Endothelial cell of umbilical vein (primary cell): ENCODE measurements around the gene FSTL4. TPM values are rescaled to one million over a fixed set of nuclear protein-coding genes. Genes with fewer than 3 reads are reported as not detected.

Experiments used
- BruUV-seq: library from RNA; stranded (reverse); fragments of 400-500 nt; replicated peaks from 2 replicates; lab custom pipeline; 2021; lab: Mats Ljungman, UMichigan
- CTCF ChIA-PET: fragments of 300-600, 350-600 bp; sonication (Branson Sonifier 250); formaldehyde crosslinking; loops from one replicate; lab custom pipeline; 2021; ENCODE audit warnings: antibody characterized with exemption, inconsistent platforms; lab: Charles Lee
- POLR2A ChIA-PET: fragments of 300-600, 350-600 bp; sonication (Branson Sonifier 250); formaldehyde crosslinking; loops from one replicate; lab custom pipeline; 2021; ENCODE audit warnings: antibody characterized with exemption, inconsistent platforms; lab: Charles Lee
- DNase-seq: peaks from one replicate; pipeline ENCODE4 v3.0.0-alpha.2; 2011; ENCODE audit warnings: low read depth, low spot score
- FAIRE-seq: peaks from 2 replicates; lab custom pipeline; 2011; peaks lifted over from hg19 to GRCh38; lab: Jason Lieb, UNC
- H2AFZ ChIP-seq: 2 replicates; pipeline ENCODE4 v1.6.0; 2012; ENCODE audit warnings: low read depth, low read length, control low read depth, inconsistent platforms
- H3K27ac ChIP-seq: 2 replicates; pipeline ENCODE4 v1.5.1; 2011; ENCODE audit warnings: low read depth, mild to moderate bottlenecking, control low read depth, low read length, moderate library complexity; ENCODE audit not compliant: insufficient read depth
- H3K27me3 ChIP-seq, 2 experiments: 2 replicates each; pipeline versions ENCODE4 v1.6.0 to v1.6.1; 2011; ENCODE audit warnings: low read length in 2 of 2, mixed read lengths in 1 of 2; ENCODE audit not compliant: control insufficient read depth in 2 of 2, insufficient read depth in 2 of 2
- H3K36me3 ChIP-seq, 2 experiments: 2 replicates in 1 of 2; 3 replicates in 1 of 2; pipeline ENCODE4 v1.5.1; 2011; ENCODE audit warnings: low read length in 2 of 2, mild to moderate bottlenecking in 1 of 2, moderate library complexity in 1 of 2; ENCODE audit not compliant: control insufficient read depth in 2 of 2, insufficient read depth in 2 of 2; ENCODE audit errors: extremely low read depth in 1 of 2
- H3K4me1 ChIP-seq: 3 replicates; pipeline ENCODE4 v1.5.1; 2011; ENCODE audit warnings: mild to moderate bottlenecking, low read length; ENCODE audit not compliant: control insufficient read depth, insufficient read depth; ENCODE audit errors: extremely low read depth
- H3K4me2 ChIP-seq: 2 replicates; pipeline ENCODE4 v1.6.1; 2011; ENCODE audit warnings: low read length, control low read depth, mixed read lengths; ENCODE audit not compliant: insufficient read depth
- H3K4me3 ChIP-seq, 3 experiments: fragments of 200-600 bp in 1 of 3; sonication (generic), shearing (Covaris generic) in 1 of 3; replicated peaks in 1 of 3; 2 replicates each; pipeline ENCODE4 v1.5.1; 2011 to 2016; ENCODE audit warnings: control low read depth in 3 of 3, low read length in 3 of 3, mild to moderate bottlenecking in 2 of 3, inconsistent platforms in 1 of 3, low read depth in 1 of 3, moderate library complexity in 1 of 3; ENCODE audit not compliant: insufficient read depth in 1 of 3
- H3K79me2 ChIP-seq: 2 replicates; pipeline ENCODE4 v1.6.0; 2012; ENCODE audit warnings: low read length, inconsistent platforms; ENCODE audit not compliant: control insufficient read depth, insufficient read depth
- H3K9ac ChIP-seq: replicated peaks from 2 replicates; pipeline ENCODE3; 2011; ENCODE audit warnings: low read length, control low read depth; ENCODE audit not compliant: insufficient read depth; ENCODE audit errors: extremely low read depth
- H3K9me1 ChIP-seq: replicated peaks from 3 replicates; pipeline ENCODE4 v1.6.0; 2011; ENCODE audit warnings: mild to moderate bottlenecking, low read length; ENCODE audit not compliant: control insufficient read depth, insufficient read depth; ENCODE audit errors: extremely low read depth
- H3K9me3 ChIP-seq: replicated peaks from 2 replicates; pipeline ENCODE4 v1.5.1; 2012; ENCODE audit warnings: low read length, inconsistent platforms; ENCODE audit not compliant: control insufficient read depth, insufficient read depth
- H4K20me1 ChIP-seq: replicated peaks from 2 replicates; pipeline ENCODE3; 2011; ENCODE audit warnings: mild to moderate bottlenecking, low read length; ENCODE audit not compliant: control insufficient read depth, insufficient read depth; ENCODE audit errors: extremely low read depth
- EZH2 ChIP-seq: IDR thresholded peaks from 2 replicates; pipeline ENCODE4 v1.6.1; 2012; ENCODE audit warnings: borderline replicate concordance, low read depth, mild to moderate bottlenecking, moderate library complexity, low read length, inconsistent platforms; ENCODE audit not compliant: severe bottlenecking
- FOS ChIP-seq: IDR thresholded peaks from 2 replicates; pipeline ENCODE4 v1.6.1; 2011; ENCODE audit warnings: mild to moderate bottlenecking, low read length, moderate library complexity, borderline replicate concordance; ENCODE audit not compliant: insufficient read depth
- GATA2 ChIP-seq: IDR thresholded peaks from 2 replicates; pipeline ENCODE4 v1.7.0; 2011; ENCODE audit warnings: low read depth, mild to moderate bottlenecking, moderate library complexity, mixed read lengths, low read length; ENCODE audit not compliant: insufficient read length, insufficient read depth
- JUN ChIP-seq: IDR thresholded peaks from 2 replicates; pipeline ENCODE4 v1.6.1; 2011; ENCODE audit warnings: borderline replicate concordance, low read depth; ENCODE audit not compliant: insufficient read length, insufficient read depth
- MAX ChIP-seq: IDR thresholded peaks from 2 replicates; pipeline ENCODE4 v1.6.1; 2011; ENCODE audit not compliant: insufficient read depth, insufficient read length
- MYC ChIP-seq: IDR thresholded peaks from one replicate; pipeline ENCODE4 v1.6.1; 2011; ENCODE audit warnings: mild to moderate bottlenecking, low read depth, low read length
- POLR2A ChIP-seq: IDR thresholded peaks from 2 replicates; pipeline ENCODE4 v1.6.1; 2012; ENCODE audit warnings: low read depth, mild to moderate bottlenecking, control low read depth, low read length
- POLR2AphosphoS5 ChIP-seq: IDR thresholded peaks from 2 replicates; pipeline ENCODE4 v1.6.1; 2012; ENCODE audit warnings: low read depth, mild to moderate bottlenecking, control low read depth, low read length, moderate library complexity; ENCODE audit not compliant: insufficient read depth
- dilution Hi-C: fragments of 300-500 bp; cut with MboI; formaldehyde crosslinking; loops from one replicate; pipeline ENCODE4 v1.15.0; 2019; ENCODE audit warnings: low sequenced_read_pairs; ENCODE audit not compliant: extremely low pct_ligation_motif_present
- intact Hi-C: fragments of 100-400 bp; cut with micrococcal nuclease; formaldehyde crosslinking; loops from one replicate; pipeline ENCODE4 v1.10.0; 2022
- polyA plus RNA-seq, 4 experiments: library from polyadenylated mRNA; depleted of rRNA in 3 of 4; stranded (reverse) in 3 of 4; unstranded in 1 of 4; fragments of >200 nt; gene quantifications; 2 replicates each; pipeline versions ENCODE4 v1.2.1 to v1.2.3, GENCODE V29; 2011 to 2012; ENCODE audit warnings: missing spikeins in 1 of 4
- total RNA-seq: library from RNA; stranded (reverse); gene quantifications from 2 replicates; pipeline ENCODE4 v1.2.3, GENCODE V29; 2021
- TF ChIP-seq, protein P1 (sequence below), 2 donors: IDR thresholded peaks; 1 replicate in 1 of 2; 2 replicates in 1 of 2; pipeline ENCODE4 v1.5.1; 2011; ENCODE audit warnings: low read length in 2 of 2, mild to moderate bottlenecking in 2 of 2, moderate library complexity in 2 of 2, control low read depth in 1 of 2, inconsistent platforms in 1 of 2, low read depth in 1 of 2; ENCODE audit not compliant: insufficient read depth in 1 of 2; ENCODE audit errors: extremely low read depth in 1 of 2

FSTL4 gene
- total and polyA plus RNA-seq, 2 donors (not counting 3 experiments of a cell fraction or from before 2014, with no cell fraction given) = 0.18 TPM; not detected in 1

DNA sequence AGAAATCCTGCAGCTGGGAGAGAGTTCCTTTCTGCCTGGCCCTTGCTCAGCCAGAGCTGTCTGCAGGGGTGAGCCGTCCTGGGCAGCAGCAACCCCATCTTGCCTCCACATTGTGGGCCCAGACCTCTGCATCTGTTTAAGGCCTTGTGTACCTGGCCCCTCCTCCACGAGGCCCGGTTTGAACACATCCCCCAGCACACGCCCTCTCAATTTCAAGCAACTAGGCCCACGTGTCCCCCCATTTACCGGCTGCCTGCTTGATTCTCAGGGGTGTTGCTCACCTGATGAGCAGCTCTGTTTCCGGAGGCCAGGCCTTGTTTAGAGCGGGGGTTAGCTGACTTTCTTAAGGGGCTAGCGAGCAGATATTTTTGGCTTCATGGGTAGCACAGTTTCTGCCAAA lies 378.7 kb downstream of the FSTL4 start:
- Histone ChIP-seq H3K36me3 (no peaks in the 10 kb centered on the region), H3K27me3 (no peaks in the 10 kb centered on the region), H3K9me1 (no peaks in the 10 kb centered on the region), H3K79me2 (no peaks in the 10 kb centered on the region), H3K4me1 (peaks cover 8% of the 10 kb centered on the region), H3K27ac (no peak overlapping the region), H3K4me3 (no peak overlapping the region), H2AFZ (no peak overlapping the region), H3K4me2 (no peak overlapping the region), H3K9me3 (no peaks in the 10 kb centered on the region), H3K9ac (no peak overlapping the region), H4K20me1 (no peaks in the 10 kb centered on the region)
- no peak for FAIRE-seq
- intact Hi-C loops = no loop called here
- ChIA-PET CTCF (no interaction called here), POLR2A (no interaction called here)
- no peak for DNase-seq
- no TSS peak for BruUV-seq
- TF ChIP-seq, protein P1, sequence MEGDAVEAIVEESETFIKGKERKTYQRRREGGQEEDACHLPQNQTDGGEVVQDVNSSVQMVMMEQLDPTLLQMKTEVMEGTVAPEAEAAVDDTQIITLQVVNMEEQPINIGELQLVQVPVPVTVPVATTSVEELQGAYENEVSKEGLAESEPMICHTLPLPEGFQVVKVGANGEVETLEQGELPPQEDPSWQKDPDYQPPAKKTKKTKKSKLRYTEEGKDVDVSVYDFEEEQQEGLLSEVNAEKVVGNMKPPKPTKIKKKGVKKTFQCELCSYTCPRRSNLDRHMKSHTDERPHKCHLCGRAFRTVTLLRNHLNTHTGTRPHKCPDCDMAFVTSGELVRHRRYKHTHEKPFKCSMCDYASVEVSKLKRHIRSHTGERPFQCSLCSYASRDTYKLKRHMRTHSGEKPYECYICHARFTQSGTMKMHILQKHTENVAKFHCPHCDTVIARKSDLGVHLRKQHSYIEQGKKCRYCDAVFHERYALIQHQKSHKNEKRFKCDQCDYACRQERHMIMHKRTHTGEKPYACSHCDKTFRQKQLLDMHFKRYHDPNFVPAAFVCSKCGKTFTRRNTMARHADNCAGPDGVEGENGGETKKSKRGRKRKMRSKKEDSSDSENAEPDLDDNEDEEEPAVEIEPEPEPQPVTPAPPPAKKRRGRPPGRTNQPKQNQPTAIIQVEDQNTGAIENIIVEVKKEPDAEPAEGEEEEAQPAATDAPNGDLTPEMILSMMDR (IDR thresholded peaks at IDR 0.05; ENCODE audit: extremely low read depth in 1 of 2, insufficient read depth in 1 of 2, low read depth in 1 of 2, low read length in 2 of 2) = no peak
- no peak for TF ChIP-seq MAX
- no peak for TF ChIP-seq POLR2A
- TF ChIP-seq FOS = no peak
- no peak for TF ChIP-seq MYC
- no peak for TF ChIP-seq JUN
- dilution Hi-C loops = no loop called here

DNA sequence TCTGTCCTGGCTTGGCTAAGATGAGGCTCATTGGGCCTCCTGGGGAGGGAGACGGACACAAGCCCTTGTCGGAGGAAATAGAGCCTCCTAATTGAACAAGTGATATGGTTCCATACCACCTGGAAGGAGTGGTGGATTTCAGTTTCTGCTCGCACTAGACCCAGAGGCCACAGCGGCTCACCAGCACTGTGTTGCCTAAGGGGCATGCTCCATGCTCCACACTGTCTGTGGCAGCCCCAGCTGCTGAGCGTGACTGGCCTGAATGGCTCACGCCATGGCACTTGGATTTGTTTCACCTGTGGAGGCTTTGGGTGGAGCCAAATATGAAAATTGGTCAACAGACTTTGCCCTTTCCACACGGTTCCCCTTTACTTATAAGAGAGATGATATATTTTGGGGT lies 379.4 kb downstream of the FSTL4 start:
- H2AFZ ChIP-seq = no peak overlapping the region
- H3K4me3 ChIP-seq = no peak overlapping the region
- TF ChIP-seq POLR2A (no peak), EZH2 (no peak), FOS (no peak), MAX (no peak), MYC (no peak), GATA2 (no peak), POLR2AphosphoS5 (no peak), JUN (no peak)
- TF ChIP-seq, protein P1 (IDR thresholded peaks at IDR 0.05; ENCODE audit: extremely low read depth in 1 of 2, insufficient read depth in 1 of 2, low read depth in 1 of 2, low read length in 2 of 2) = no peak
- H3K9ac ChIP-seq = no peak overlapping the region
- H3K9me1 ChIP-seq = no peaks in the 10 kb centered on the region
- ChIA-PET CTCF (no interaction called here), POLR2A (no interaction called here)
- FAIRE-seq = no peak
- H3K36me3 ChIP-seq = no peaks in the 10 kb centered on the region
- no peak overlapping the region for H3K4me2 ChIP-seq
- peaks cover 8% of the 10 kb centered on the region for H3K4me1 ChIP-seq
- intact Hi-C loops (no loop called here), dilution Hi-C loops (no loop called here)
- H3K9me3 ChIP-seq = no peaks in the 10 kb centered on the region
- H4K20me1 ChIP-seq = no peaks in the 10 kb centered on the region
- BruUV-seq = no TSS peak
- no peak for DNase-seq
- H3K27ac ChIP-seq = no peak overlapping the region
- no peaks in the 10 kb centered on the region for H3K79me2 ChIP-seq
- H3K27me3 ChIP-seq = no peaks in the 10 kb centered on the region
